Measurements from ENCODE around the gene CIZ1.

The CIZ1 gene

DNA sequence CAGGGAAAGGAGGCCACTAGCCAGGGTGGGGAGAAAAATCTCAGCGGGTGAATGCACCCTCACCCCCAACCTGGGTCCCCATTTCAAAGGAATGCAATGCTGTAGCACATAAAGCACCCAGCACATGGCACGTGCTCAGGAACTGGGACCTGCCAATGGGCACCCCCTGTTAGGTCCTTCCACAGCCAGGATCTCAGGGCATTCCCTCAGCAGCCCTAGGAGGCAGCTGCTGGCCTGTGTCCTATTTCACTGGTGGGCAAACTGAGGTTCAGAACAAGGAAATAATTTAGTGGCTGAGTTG lies 20.6 kb upstream of the CIZ1 start:
- no peak for DNase-seq

DNA sequence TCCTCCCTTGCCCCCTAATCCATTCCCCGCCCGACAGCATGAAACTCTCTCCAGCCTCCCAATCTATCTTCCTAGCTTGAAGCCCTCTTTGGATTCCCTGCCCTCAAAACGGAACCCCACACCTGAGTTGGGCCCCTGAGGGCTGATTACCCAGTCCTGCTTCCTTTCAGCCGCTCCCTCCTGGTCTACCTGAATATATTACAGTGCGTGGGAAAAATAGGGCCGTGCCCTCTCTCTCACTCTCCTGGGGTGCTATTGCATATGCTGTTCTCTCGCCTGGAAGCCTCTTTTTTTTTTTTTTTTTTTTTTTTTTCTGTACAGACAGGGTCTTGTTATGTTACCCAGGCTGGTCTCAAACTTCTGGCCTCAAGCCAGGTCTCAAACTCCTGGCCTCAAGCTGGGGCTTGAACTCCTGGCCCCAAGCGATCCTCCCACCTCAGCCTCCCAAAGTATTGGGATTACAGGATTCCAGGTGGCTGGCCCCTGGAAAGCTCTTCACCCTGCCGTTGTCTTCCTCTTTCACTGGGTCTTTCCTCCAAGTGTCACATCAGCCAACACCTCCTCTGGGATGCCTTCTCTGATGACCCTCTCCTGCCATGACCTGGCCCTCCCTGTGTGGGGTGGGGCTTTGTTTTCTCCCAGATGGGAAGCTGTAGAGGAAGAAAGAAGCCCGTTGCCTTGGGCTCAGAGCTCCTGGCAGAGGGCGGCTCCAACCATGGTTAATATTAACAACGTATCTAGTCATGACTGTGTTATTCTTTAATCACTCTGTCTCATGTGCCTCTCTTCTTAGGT lies 20.0 kb upstream of the CIZ1 start:
- DNase-seq: no peak

GRCh38 chr9:128208946-128209669 lies 17.7 kb upstream of the CIZ1 start:
- DNase-seq: no peak

DNA sequence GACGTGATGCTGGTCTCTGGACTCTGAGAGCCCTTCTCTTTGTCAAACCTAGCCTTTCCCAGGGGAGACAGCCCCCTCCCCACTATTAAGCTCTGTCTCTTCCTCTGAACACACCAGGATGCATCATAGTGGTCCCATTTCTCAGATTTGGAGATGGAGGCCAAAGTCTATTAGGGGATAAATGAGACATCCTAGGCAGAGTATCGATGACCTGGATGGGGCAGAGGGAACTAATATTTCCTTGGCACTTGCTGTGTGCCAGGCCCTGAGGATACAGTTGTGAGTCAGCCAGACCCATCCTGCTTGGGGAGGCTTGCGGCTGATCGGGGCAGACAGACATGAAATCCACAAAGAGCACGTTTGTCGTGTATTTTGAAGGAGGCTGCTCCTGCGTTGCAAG lies 17.0 kb upstream of the CIZ1 start:
- no peak for DNase-seq

- DNase-seq: no peak
Observed at GRCh38 chr9:128206916-128207910, 15.8 kb upstream of the CIZ1 start.

DNA sequence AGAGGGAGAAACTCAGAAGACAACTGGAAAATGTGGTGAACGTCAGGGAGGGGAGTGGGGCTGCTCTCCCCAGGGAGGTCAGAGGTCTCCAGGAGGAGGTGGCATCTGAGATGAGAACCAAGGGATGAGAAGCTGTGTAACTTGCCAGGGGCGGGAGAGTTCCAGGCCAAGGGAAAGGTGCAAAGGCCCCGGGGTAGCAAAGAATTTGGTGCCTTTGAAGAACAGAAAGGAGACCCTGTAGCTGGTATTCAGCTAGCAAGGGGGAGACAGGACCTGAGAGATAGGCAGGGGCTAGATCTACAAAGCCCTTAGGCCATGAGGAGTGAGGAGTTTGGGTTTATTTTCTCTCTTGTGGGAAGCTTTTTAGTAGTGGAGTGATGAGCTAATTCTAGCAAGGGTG lies 15.1 kb upstream of the CIZ1 start:
- DNase-seq: no peak

- no peak for DNase-seq
Observed at GRCh38 chr9:128205296-128205944, 14.0 kb upstream of the CIZ1 start.

- no peak for DNase-seq
Observed at GRCh38 chr9:128204858-128205257, 13.5 kb upstream of the CIZ1 start.

DNA sequence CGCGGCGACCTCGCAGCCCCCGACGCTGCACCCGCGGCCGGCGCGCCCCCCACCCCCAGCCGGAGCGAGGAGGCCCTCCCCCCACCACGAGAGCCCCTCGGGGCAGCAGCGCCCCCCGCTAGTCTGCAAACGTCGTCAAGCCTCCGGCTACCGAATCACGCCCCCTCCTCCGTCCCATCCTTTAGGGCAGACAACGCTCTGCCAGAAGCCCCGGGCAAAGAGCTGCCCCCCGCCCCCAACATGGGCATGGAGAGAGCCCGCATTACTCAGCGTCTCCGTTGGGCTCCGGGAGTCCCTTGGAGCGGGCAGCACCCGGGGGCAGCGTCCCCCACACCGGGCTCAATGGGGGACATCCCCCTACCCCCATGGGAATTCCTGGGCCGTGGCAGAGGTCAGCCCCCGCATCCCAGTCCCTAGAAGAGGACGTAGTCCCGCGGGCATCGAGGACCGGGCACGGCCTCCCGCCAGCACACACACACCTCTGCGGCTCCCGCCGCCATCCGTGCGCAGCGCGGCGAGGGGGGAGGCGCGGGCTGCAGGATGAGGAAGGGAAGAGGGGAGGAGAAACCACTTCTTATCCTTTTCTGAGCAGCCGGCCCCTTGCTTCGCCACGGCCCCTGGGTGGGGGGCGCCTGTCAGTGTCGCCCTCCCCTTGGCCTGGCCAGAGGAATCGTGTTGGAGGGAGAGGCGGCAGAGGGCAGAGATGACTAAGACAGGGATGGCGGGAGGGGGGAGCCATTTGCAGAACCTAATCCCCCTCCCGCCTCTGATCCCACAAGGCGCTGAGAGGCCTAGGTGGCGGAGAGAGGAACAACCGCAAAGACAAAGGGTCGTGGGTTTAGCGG lies 12.6 kb upstream of the CIZ1 start:
- peak; percentile 69 for DNase-seq

DNA sequence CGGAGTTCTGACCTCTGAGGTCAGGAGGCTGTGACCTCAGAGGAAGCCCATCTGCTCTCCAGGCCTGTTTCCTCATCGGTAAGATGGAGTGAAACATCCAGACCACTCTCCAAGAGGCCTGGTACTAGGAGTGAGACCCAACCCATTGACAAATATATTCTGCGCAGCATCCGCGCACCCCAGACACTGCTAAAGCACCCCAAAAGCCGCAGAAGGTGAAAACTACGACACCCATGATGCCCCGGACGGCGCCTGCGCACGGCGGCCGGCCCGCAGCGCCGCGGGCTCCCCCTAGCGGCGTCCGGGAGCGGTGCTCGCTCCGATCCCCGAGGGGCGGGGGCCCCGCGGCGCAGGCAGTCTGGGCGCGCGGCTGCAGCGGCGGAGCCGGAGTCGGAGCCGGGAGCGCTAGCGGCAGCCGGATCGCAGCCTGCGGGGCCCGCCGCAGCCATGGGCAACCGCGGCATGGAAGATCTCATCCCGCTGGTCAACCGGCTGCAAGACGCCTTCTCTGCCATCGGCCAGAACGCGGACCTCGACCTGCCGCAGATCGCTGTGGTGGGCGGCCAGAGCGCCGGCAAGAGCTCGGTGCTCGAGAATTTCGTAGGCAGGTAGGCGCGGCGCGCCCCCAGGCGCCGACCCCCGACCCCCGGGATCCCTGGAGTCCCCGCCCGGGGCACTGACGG lies 11.8 kb upstream of the CIZ1 start, which contains the start of gene DNM1:
Gene DNM1 (plus strand): TSS at position 356 of the 683 bp plus-strand sequence. CDS start 92 bp downstream, at position 448.
- no peak for DNase-seq

DNA sequence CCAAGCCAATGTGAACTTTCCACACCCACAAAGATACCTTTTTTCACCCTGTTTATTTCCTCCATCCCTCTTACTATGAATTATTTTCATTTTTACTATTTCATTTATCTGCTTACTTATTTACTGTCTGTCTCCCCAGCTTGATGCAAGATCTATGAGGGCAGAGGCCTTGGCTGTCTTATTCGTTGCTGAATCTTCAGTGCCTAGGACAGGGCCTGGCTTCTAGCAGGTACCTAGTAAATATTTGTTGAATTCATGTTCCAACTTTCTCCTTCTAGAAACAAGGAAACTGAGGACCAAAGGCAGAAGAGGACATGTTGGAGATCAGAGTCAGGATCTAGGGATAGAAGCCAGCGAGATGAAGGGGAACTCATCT lies 11.3 kb upstream of the CIZ1 start:
- no peak for DNase-seq

GRCh38 chr9:128201441-128202369 lies 10.3 kb upstream of the CIZ1 start:
- no peak for DNase-seq

GRCh38 chr9:128193469-128194096 lies 2.2 kb upstream of the CIZ1 start:
- DNase-seq: no peak

DNA sequence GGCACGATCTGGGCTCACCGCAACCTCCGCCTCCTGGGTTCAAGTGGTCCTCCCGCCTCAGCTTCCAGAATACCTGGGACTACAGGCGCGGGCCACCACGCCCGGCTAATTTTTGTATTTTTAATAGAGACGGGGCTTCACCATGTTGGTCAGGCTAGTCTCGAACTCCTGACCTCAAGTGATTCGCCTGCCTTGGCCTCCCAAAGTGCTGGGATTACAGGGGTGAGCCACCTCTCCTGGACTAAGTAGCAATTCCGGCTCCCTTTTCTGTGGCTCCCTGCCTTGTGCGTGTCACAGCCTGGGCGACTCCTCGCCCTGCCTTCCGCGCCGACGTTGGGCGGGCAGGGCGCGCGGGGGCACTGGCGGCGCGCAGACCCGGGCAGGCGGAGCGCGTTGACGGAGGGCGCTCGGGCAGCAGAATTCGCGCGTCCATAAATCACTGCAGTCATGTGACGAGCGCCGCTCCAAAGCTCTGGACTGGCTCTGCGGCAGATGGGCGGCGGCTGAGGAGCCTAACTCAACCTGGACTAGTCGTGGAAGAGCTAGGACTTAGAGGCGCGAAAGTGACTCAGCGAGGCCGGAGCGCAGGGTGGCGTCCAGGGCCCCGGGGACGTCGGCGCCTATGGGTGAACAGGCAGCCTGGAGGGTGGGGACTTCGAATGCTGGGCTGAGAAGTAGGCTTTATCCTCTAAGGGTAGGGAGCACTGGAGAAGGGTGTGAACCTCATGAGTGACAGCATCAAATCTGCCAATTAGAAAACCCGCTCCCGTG lies 1.4 kb upstream of the CIZ1 start:
- peak; percentile 85 for DNase-seq

DNA sequence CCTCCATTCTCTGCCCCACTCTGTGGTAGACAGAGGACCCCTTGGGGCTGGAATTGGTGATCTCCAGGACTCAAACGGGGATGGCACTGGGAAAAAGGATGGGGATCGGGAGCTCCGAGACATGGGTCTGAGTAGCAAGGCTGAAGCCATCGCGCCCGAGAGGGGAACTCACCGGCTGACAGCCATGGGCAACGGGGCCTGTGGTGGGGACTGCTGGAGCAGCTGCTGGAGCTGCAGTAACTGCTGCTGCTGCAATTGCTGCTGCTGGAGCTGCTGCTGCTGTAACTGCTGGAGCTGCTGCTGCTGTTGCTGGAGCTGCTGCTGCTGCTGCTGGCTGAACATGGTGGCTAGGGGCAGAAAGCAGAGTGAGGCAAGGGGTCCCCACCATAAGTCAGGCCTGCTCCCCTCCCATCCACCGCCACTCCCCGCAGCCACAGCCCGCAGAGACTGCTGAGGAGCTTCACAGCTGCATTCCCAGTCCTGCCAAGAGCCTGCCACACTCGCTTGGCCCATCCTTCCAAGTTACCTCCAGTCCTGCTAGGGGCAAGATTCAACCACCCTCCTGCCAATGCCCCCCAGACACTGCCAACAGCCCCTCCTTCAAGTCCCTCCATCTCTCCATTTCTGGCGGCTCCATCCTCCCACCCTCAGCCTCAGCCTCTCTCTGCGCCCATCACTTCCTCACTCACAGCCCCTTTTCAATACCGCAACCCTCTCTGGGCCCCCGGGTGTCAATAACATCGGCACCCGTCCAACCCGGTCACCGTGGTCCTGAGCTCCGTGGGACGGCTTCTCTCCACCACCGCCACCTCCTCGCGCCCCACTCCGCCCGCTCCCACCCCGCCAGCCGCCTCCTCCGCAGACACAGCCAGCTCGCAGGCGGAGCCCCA lies 611 bp downstream of the CIZ1 start:
- DNase-seq: no peak

GRCh38 chr9:128190013-128190412 lies 1.4 kb downstream of the CIZ1 start:
- DNase-seq: no peak

DNA sequence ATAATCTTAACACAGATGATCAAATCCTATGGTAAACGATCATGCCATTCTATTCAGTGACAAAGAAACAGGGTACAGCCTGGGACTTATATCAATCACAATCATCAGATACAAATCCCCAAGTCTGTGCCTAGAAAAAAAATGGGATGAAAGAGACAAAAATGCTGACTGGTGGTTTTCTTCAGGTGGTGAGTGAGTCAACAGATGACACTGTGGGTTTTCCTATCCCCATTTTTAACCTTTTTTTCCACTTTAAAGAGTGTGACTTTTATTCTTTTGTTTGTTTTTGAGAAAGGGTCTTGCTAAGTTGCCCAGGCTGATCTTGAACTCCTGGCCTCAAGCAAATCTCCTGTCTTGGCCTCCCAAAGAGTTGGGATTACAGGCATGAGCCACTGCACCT lies 3.2 kb downstream of the CIZ1 start:
- no peak for DNase-seq

DNA sequence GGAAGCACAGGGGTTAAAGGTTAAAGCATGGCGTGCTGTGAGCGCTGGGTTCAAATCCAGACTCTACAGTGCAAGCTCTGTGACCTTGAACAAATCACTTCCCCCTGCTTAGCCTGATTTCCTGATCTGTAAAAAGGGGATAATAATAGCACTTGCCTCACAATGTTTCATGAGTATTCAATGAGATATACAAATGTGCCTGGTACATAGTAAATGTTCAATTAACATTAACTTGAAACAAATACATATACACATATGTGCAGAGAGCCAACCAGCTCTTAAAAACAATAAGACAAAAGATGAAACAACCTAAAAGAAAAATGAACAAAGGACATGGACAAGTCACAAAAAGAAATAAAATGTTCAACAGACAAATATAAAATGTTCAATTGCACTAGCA lies 4.0 kb downstream of the CIZ1 start:
- no peak for DNase-seq
